ENCODE data around the gene C16orf54.

GRCh38 chr16:29698042-29698441 is 47.7 kb downstream of the C16orf54 start:
- TF ChIP-seq, protein P1, sequence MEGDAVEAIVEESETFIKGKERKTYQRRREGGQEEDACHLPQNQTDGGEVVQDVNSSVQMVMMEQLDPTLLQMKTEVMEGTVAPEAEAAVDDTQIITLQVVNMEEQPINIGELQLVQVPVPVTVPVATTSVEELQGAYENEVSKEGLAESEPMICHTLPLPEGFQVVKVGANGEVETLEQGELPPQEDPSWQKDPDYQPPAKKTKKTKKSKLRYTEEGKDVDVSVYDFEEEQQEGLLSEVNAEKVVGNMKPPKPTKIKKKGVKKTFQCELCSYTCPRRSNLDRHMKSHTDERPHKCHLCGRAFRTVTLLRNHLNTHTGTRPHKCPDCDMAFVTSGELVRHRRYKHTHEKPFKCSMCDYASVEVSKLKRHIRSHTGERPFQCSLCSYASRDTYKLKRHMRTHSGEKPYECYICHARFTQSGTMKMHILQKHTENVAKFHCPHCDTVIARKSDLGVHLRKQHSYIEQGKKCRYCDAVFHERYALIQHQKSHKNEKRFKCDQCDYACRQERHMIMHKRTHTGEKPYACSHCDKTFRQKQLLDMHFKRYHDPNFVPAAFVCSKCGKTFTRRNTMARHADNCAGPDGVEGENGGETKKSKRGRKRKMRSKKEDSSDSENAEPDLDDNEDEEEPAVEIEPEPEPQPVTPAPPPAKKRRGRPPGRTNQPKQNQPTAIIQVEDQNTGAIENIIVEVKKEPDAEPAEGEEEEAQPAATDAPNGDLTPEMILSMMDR (IDR thresholded peaks at IDR 0.05): no peak
- TF ChIP-seq POLR2A (IDR thresholded peaks at IDR 0.05): no peak

Measured in lower leg skin (tissue), 3 donors.